ENCODE measurements around the gene SGTA.

Gene SGTA, protein sequence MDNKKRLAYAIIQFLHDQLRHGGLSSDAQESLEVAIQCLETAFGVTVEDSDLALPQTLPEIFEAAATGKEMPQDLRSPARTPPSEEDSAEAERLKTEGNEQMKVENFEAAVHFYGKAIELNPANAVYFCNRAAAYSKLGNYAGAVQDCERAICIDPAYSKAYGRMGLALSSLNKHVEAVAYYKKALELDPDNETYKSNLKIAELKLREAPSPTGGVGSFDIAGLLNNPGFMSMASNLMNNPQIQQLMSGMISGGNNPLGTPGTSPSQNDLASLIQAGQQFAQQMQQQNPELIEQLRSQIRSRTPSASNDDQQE

DNA sequence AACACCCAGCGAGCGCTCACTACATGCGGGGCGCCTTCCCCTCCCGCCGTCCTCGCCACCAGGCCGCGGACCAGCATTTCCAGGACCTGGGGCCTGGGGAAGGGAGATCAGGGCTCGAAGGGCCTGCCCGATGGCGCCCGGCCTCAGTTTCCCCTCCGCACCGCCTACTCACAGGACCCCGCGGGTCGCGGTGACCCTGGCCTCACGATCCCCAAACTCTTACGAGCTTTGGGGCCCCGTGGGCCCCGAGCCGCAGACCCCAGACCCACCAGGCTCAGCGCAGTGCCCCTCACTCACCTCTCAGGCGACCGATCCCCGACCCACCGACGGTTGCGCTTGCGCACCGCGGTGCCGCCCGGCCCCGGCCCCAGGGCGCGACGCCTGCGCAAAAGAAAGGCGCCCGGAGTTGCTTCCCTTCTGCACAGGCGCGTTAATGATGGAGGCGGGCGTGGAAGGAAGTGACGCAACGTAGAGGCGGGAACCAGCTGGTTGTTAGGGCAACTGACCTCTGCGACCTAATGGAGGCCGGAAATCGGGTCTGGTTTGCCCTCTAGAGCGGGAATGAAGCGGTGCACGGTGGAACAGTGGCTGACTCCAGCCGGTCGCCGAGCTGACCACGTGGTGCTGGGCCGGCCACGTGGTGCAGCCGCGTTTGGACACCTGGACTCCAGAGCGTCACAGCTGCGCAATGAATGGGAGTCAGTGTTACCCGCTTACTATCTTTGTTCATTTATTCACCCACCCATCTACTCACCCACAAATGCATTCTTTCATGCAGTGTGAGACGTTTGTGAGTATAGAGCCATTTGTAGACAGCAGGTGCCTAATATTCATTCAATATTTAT lies at the start of gene SGTA:
SGTA (minus strand) TSS at position 338 of the 845 bp plus-strand sequence. CDS start 14,205 bp downstream, outside the sequence.
- Histone ChIP-seq H3K27ac (peak within 1 kb of the TSS; percentile 88), H3K27me3 (ENCODE audit: insufficient read depth, low read depth, severe bottlenecking) (no peaks in the 10 kb centered on the region), H3K9me3 (ENCODE audit: severe bottlenecking) (no peaks in the 10 kb centered on the region), H3K36me3 (peaks cover 46% of the 10 kb centered on the region), H3K4me3 (ENCODE audit: low read depth, low read length) (peak within 1 kb of the TSS; percentile 84)
- DNase-seq: peak; percentile 99
- TF ChIP-seq, protein P1, sequence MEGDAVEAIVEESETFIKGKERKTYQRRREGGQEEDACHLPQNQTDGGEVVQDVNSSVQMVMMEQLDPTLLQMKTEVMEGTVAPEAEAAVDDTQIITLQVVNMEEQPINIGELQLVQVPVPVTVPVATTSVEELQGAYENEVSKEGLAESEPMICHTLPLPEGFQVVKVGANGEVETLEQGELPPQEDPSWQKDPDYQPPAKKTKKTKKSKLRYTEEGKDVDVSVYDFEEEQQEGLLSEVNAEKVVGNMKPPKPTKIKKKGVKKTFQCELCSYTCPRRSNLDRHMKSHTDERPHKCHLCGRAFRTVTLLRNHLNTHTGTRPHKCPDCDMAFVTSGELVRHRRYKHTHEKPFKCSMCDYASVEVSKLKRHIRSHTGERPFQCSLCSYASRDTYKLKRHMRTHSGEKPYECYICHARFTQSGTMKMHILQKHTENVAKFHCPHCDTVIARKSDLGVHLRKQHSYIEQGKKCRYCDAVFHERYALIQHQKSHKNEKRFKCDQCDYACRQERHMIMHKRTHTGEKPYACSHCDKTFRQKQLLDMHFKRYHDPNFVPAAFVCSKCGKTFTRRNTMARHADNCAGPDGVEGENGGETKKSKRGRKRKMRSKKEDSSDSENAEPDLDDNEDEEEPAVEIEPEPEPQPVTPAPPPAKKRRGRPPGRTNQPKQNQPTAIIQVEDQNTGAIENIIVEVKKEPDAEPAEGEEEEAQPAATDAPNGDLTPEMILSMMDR (IDR thresholded peaks at IDR 0.05; ENCODE audit: low read depth, low read length): peak; percentile 61

DNA sequence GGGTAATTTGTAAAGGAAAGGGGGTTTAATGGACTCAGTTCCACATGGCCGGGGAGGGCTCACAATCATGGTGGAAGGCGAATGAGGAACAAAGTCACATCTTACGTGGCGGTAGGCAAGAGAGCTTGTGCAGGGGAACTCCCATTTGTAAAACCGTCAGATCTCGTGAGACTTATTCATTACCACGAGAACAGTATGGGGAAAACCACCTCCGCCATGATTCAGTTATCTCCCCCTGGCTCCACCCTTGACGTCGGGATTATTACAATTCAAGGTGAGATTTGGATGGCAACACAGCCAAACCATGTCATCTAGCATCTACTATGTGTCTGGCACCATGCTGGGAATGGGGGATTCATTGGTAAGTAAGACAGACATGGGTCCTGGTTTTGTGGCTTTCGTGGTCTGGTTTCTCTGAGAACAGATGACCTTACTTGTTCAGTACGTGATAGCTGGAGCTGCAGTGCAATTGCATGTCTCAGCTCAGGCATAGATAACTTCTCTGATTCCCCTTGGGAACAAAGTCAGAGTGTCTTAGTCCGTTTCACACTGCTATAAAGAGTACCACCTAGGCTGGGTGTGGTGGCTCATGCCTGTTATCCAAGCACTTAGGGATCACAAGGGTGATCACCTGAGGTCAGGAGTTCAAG lies 44.9 kb upstream of the SGTA start:
- no peak overlapping the region for H3K27ac ChIP-seq
- no peak overlapping the region for H3K4me3 ChIP-seq (ENCODE audit: low read depth, low read length)
- H3K9me3 ChIP-seq (ENCODE audit: severe bottlenecking): peaks cover 9% of the 10 kb centered on the region
- DNase-seq: no peak
- H3K27me3 ChIP-seq (ENCODE audit: insufficient read depth, low read depth, severe bottlenecking): no peaks in the 10 kb centered on the region
- peaks cover 18% of the 10 kb centered on the region for H3K36me3 ChIP-seq
- TF ChIP-seq, protein P1 (IDR thresholded peaks at IDR 0.05; ENCODE audit: low read depth, low read length): no peak

DNA sequence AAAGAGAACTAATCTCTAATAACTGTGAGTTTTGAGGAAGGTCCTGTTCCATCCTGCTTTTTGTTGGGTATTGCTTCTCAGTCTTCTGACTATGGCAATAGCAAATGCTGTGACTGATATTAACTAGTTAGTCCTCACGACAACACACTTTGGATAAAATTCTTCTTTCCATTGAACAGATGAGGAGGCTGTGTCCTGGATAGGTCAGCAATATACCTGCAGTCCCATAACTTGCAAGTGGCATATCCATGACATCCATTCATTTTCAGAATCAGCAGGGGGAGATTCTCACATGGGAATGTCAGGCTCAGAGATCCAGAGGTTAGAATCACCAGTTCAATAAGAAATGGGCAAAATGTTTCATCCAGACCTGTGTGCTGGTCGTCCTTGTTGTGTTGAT lies 43.9 kb upstream of the SGTA start:
- no peak for DNase-seq
- Histone ChIP-seq H3K27me3 (ENCODE audit: insufficient read depth, low read depth, severe bottlenecking) (no peaks in the 10 kb centered on the region), H3K9me3 (ENCODE audit: severe bottlenecking) (peaks cover 4% of the 10 kb centered on the region), H3K4me3 (ENCODE audit: low read depth, low read length) (no peak overlapping the region), H3K27ac (no peak overlapping the region), H3K36me3 (peaks cover 10% of the 10 kb centered on the region)
- TF ChIP-seq, protein P1 (IDR thresholded peaks at IDR 0.05; ENCODE audit: low read depth, low read length): no peak

DNA sequence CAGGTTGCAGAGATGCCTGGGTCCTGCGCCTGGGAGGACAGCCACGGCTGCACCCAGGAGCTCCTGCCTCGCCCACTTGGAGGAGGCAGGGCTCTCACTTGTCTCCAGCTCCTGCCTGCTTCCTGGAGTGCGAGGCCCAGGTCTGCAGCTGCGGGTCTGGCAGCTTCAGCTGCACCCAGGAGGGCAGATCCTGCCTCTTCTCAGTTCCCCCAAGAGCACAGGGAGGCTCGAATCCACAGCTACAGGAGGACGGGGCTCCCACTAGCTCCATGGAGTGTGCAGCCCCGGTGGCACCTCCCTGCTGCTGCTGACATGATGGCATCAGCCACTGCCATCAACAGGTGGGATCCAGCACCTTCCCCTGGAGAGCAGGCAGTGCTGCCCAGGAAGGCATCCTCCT lies 41.1 kb upstream of the SGTA start:
- no peaks in the 10 kb centered on the region for H3K9me3 ChIP-seq (ENCODE audit: severe bottlenecking)
- no peak for DNase-seq
- H3K27me3 ChIP-seq (ENCODE audit: insufficient read depth, low read depth, severe bottlenecking): no peaks in the 10 kb centered on the region
- peaks cover 10% of the 10 kb centered on the region for H3K36me3 ChIP-seq
- no peak overlapping the region for H3K4me3 ChIP-seq (ENCODE audit: low read depth, low read length)
- TF ChIP-seq, protein P1 (IDR thresholded peaks at IDR 0.05; ENCODE audit: low read depth, low read length): no peak
- H3K27ac ChIP-seq: no peak overlapping the region

DNA sequence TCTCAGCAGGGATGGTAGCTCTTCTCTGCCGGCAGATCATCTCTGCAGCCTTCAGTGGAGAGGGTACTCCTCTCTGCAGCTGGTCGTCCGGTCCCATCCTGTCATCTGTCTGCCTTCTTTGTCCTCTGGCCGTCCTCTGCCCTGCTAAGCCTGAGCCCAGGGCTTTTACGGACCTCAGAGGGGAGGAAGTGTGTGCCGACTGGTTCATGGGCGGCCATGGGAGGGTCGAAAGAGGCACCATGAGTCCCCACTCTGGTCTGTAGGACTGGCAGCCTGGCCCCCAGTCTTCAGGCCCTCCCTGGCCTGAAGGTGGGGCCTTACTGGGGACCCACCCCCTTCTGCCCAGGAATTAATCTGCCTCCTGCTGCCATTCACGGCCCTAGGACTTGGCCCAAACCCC lies 40.6 kb upstream of the SGTA start:
- no peak overlapping the region for H3K27ac ChIP-seq

More for the DNA sequence above, 40.6 kb upstream of the SGTA start:
- H3K27me3 ChIP-seq (ENCODE audit: insufficient read depth, low read depth, severe bottlenecking): no peaks in the 10 kb centered on the region
- TF ChIP-seq, protein P1 (IDR thresholded peaks at IDR 0.05; ENCODE audit: low read depth, low read length): no peak
- peaks cover 10% of the 10 kb centered on the region for H3K36me3 ChIP-seq
- no peak for DNase-seq
- no peak overlapping the region for H3K4me3 ChIP-seq (ENCODE audit: low read depth, low read length)
- H3K9me3 ChIP-seq (ENCODE audit: severe bottlenecking): no peaks in the 10 kb centered on the region

Data from WERI-Rb-1 (cell line).